ENCODE results near the gene HSPA8.
A peak's percentile ranks its signal among the peaks of the same experiment; 100 is the strongest.

HSPA8 gene

GRCh38 chr11:123047266-123047946, 14.5 kb downstream of the HSPA8 start:
- no peak for DNase-seq (ENCODE audit: low read depth)

GRCh38 chr11:123046473-123047259, 15.3 kb downstream of the HSPA8 start:
- DNase-seq (ENCODE audit: low read depth): no peak

DNA sequence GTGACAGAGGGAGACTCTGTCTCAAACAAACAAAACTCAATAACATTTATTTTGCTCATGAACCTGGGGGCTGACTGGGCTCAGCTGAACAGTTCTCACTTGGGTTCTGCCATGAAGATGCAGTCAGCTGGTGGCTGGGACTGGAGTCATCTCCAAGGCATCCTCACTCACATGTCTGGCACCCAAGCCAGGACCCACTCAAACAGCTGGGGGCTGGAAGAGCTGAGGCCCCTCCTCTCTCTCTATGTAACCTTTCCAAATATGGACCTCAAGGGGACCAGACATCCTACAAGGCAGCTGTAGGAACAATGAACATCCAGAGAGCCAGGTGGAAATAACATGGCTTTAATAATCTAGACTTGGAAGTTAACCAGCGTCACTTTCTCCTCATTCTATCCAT, 16.8 kb downstream of the HSPA8 start:
- no peak for DNase-seq (ENCODE audit: low read depth)

GRCh38 chr11:123041185-123041584, 20.8 kb downstream of the HSPA8 start:
- DNase-seq (ENCODE audit: low read depth): no peak

DNA sequence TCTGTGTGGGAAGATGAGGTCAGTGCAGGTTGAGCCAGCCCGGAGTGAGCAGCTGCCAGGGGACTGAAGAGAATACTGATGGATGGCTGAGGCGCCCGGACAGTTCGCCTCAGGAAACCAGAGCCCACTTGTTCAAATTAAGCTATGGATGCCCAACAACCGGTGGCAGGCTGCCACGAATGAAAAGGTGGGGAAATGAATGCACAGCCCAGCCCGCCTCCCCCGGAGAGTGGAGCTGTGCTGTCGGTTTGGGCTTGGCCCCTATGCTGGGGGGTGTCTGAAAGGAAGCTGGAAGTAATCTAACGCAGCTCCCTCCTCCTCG, 21.9 kb downstream of the HSPA8 start:
- no peak for DNase-seq (ENCODE audit: low read depth)

DNA sequence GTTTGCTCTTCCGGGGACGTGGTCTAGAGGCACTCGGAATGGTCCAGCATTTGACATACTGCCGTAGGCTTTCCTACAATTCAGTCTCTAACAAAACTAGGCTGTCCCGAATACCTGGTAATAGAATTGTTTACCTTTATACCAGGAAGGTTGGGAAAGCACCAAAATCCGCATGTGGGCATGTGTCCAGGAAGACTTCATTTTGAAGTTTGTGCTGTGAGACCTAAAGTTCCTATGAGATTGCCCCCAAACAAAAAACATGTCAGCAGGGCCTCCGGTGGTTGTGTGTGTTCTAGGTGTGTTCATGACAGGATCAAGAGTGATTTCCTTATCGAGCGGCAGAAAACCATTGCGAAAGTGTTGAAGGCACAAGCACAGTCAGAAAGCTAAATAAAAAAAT, 26.1 kb downstream of the HSPA8 start:
- no peak for DNase-seq (ENCODE audit: low read depth)

- no peak for DNase-seq (ENCODE audit: low read depth)
Observed at GRCh38 chr11:123034597-123034996, 27.3 kb downstream of the HSPA8 start.

DNA sequence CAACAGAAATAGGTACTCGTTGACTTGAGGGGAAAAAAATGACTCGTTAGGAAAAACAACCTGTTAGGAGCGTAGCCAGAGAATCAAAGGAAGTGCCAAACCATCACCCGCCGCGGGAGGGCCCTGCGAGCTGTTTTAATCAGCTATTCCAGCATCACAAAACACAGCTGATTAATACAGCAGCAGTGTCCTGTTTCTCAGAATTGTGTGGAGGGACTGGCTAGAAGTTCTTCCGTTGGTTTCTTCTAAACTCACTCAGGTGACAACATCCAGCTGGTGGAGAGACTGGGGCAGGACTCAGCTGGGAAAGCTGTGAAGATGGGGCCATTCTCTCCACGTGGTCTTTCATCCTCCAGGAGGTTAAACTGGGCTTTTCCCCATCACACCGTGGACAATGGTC, 28.0 kb downstream of the HSPA8 start:
- DNase-seq (ENCODE audit: low read depth): no peak

DNA sequence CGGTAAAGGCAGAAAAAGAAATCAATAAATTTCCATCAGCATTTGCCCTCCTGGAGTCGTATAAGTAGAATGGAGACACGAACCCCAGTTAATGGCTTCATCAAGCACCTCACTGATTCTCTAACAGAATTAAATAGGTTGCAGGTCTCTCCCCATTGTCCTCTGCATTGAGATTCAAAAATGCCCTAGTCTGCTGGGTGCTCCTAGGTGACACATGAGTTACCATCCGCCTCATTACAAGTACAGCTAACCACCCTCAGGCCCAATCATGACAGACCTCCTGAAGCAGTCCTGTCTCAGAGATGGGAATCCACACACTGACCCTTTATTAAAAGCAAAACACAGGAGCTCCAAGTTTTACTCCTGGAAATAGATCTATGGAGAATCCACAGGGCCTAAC, 31.4 kb downstream of the HSPA8 start:
- DNase-seq (ENCODE audit: low read depth): no peak

- DNase-seq (ENCODE audit: low read depth): peak; percentile 18
Observed at GRCh38 chr11:123020968-123021367, 41.0 kb downstream of the HSPA8 start.

GRCh38 chr11:123018702-123019101, 43.2 kb downstream of the HSPA8 start:
- DNase-seq (ENCODE audit: low read depth): no peak

- DNase-seq (ENCODE audit: low read depth): no peak
Observed at GRCh38 chr11:123011510-123011909, 50.4 kb downstream of the HSPA8 start.

All from non-pigmented ciliary epithelial cell (primary cell).